Left ventricle myocardium inferior (tissue), 1 donor: ENCODE results near the gene AMACR. TPM values are rescaled to one million over a fixed set of nuclear protein-coding genes. Genes with fewer than 3 reads are reported as not detected.

Source experiments
- DNase-seq: peaks from one replicate; pipeline ENCODE4 v3.0.0-alpha.2; 2020
- H3K27ac ChIP-seq: fragments of 200-600 bp; replicated peaks from 2 replicates; pipeline ENCODE4 v1.8.0; 2021
- H3K27me3 ChIP-seq: fragments of 200-600 bp; 2 replicates; pipeline ENCODE4 v1.8.0; 2021; ENCODE audit warnings: low read depth
- H3K36me3 ChIP-seq: fragments of 200-600 bp; 2 replicates; pipeline ENCODE4 v1.8.0; 2021
- H3K4me1 ChIP-seq: fragments of 200-600 bp; 2 replicates; pipeline ENCODE4 v1.8.0; 2021
- H3K4me3 ChIP-seq: fragments of 200-600 bp; 2 replicates; pipeline ENCODE4 v1.8.0; 2021; ENCODE audit warnings: mild to moderate bottlenecking, moderate library complexity
- H3K9me3 ChIP-seq: fragments of 200-600 bp; replicated peaks from 2 replicates; pipeline ENCODE4 v1.8.0; 2021
- CTCF ChIP-seq: fragments of 200-600 bp; IDR thresholded peaks from 2 replicates; pipeline ENCODE4 v1.8.0; 2021; ENCODE audit warnings: antibody characterized with exemption, mild to moderate bottlenecking, borderline replicate concordance
- intact Hi-C: fragments of 100-400 bp; cut with micrococcal nuclease; formaldehyde crosslinking; loops from one replicate; pipeline ENCODE4 v1.11.0; 2022
- total RNA-seq: library from RNA; stranded (reverse); fragmentation: NEBNext Ultra II Directional; extraction: Animal tissue kit (Norgen Biotek cat#: 25700); gene quantifications from one replicate; pipeline ENCODE4 v1.2.1, GENCODE V29; 2021
- donor health status: DM: no; HTN: yes; CAD: no; lungs with severe emphysema.

The AMACR gene
- total RNA-seq, 1 donor from 2014 or later, result 6.1 TPM

- Histone ChIP-seq H3K36me3 (no peaks in the 10 kb centered on the region), H3K4me3 (no peak overlapping the region), H3K4me1 (peaks cover 4% of the 10 kb centered on the region), H3K9me3 (no peaks in the 10 kb centered on the region), H3K27me3 (no peaks in the 10 kb centered on the region), H3K27ac (no peak overlapping the region)
- no peak for TF ChIP-seq CTCF
- intact Hi-C loops, result no loop called here
- DNase-seq, result no peak
Observed at GRCh38 chr5:33980030-33980429, 27.8 kb downstream of the AMACR start.

- TF ChIP-seq CTCF, result no peak
- Histone ChIP-seq H3K36me3 (no peaks in the 10 kb centered on the region), H3K4me3 (no peak overlapping the region), H3K27me3 (no peaks in the 10 kb centered on the region), H3K4me1 (peaks cover 12% of the 10 kb centered on the region), H3K27ac (no peak overlapping the region), H3K9me3 (no peaks in the 10 kb centered on the region)
- DNase-seq, result no peak
- intact Hi-C loops, result no loop called here
Observed at GRCh38 chr5:33978306-33978705, 29.5 kb downstream of the AMACR start.

GRCh38 chr5:33976307-33976706 lies 31.5 kb downstream of the AMACR start:
- H3K27me3 ChIP-seq, result no peaks in the 10 kb centered on the region
- TF ChIP-seq CTCF, result no peak
- H3K4me3 ChIP-seq, result no peak overlapping the region
- DNase-seq, result no peak
- intact Hi-C loops, result no loop called here
- no peaks in the 10 kb centered on the region for H3K36me3 ChIP-seq
- H3K9me3 ChIP-seq, result no peaks in the 10 kb centered on the region
- peaks cover 12% of the 10 kb centered on the region for H3K4me1 ChIP-seq
- no peak overlapping the region for H3K27ac ChIP-seq

- H3K4me3 ChIP-seq, result no peak overlapping the region
- peaks cover 12% of the 10 kb centered on the region for H3K4me1 ChIP-seq
- TF ChIP-seq CTCF, result no peak
- no peaks in the 10 kb centered on the region for H3K27me3 ChIP-seq
- no peak for DNase-seq
- intact Hi-C loops, result no loop called here
- no peak overlapping the region for H3K27ac ChIP-seq
- H3K9me3 ChIP-seq, result no peaks in the 10 kb centered on the region
- H3K36me3 ChIP-seq, result no peaks in the 10 kb centered on the region
Observed at GRCh38 chr5:33975852-33976251, 32.0 kb downstream of the AMACR start.

- H3K4me1 ChIP-seq, result peaks cover 12% of the 10 kb centered on the region
- no peak for TF ChIP-seq CTCF
- no peak for DNase-seq
- intact Hi-C loops, result no loop called here
- H3K27ac ChIP-seq, result no peak overlapping the region
- no peaks in the 10 kb centered on the region for H3K9me3 ChIP-seq
- no peaks in the 10 kb centered on the region for H3K36me3 ChIP-seq
- H3K4me3 ChIP-seq, result no peak overlapping the region
- H3K27me3 ChIP-seq, result no peaks in the 10 kb centered on the region
Observed at GRCh38 chr5:33973271-33973670, 34.6 kb downstream of the AMACR start.
